ENCODE measurements around the gene SLC6A13.
"Not testable (repeated sequence)": the region's sequence is repeated elsewhere in the genome, so short reads cannot be mapped to it uniquely, and the experiment has no call there.

SLC6A13 gene

GRCh38 chr12:232731-233614, 29.7 kb downstream of the SLC6A13 start:
- DNase-seq, result no peak

- DNase-seq, result no peak
Measured at GRCh38 chr12:230925-231671, 31.5 kb downstream of the SLC6A13 start.

GRCh38 chr12:229441-230191, 33.0 kb downstream of the SLC6A13 start:
- no peak for DNase-seq

GRCh38 chr12:228846-229200, 33.8 kb downstream of the SLC6A13 start:
- DNase-seq, result no peak

- DNase-seq, result no peak
Measured at GRCh38 chr12:227923-228845, 34.5 kb downstream of the SLC6A13 start.

GRCh38 chr12:227286-227915, 35.2 kb downstream of the SLC6A13 start:
- DNase-seq, result no peak

GRCh38 chr12:226401-226800, 36.2 kb downstream of the SLC6A13 start:
- DNase-seq, result no peak

GRCh38 chr12:225012-225411, 37.6 kb downstream of the SLC6A13 start:
- no peak for DNase-seq

- no peak for DNase-seq
Measured at GRCh38 chr12:224330-224729, 38.3 kb downstream of the SLC6A13 start.

- no peak for DNase-seq
Measured at GRCh38 chr12:223841-224240, 38.8 kb downstream of the SLC6A13 start.

- no peak for DNase-seq
Measured at GRCh38 chr12:221736-222135, 40.9 kb downstream of the SLC6A13 start.

- DNase-seq, result no peak
Measured at GRCh38 chr12:220946-221550, 41.6 kb downstream of the SLC6A13 start.

- no peak for DNase-seq
Measured at GRCh38 chr12:220491-220890, 42.1 kb downstream of the SLC6A13 start.

GRCh38 chr12:219891-220352, 42.7 kb downstream of the SLC6A13 start:
- DNase-seq, result no peak

GRCh38 chr12:218728-219590, 43.7 kb downstream of the SLC6A13 start:
- no peak for DNase-seq

- no peak for DNase-seq
Measured at GRCh38 chr12:218221-218620, 44.4 kb downstream of the SLC6A13 start.

- DNase-seq, result not testable (repeated sequence)
Measured at GRCh38 chr12:217029-217428, 45.6 kb downstream of the SLC6A13 start.

- DNase-seq, result no peak
Measured at GRCh38 chr12:215116-215515, 47.5 kb downstream of the SLC6A13 start.

- no peak for DNase-seq
Measured at GRCh38 chr12:214003-214741, 48.5 kb downstream of the SLC6A13 start, which contains the start of gene SLC6A12. SLC6A12 (minus strand) TSS chr12:214157; CDS start chr12:209986, 4,171 bp downstream.
